ENCODE measurements around the gene MRFAP1L1. TPM values are rescaled to one million over a fixed set of nuclear protein-coding genes. Genes with fewer than 3 reads are reported as not detected.

MRFAP1L1 gene
- total and polyA plus RNA-seq, 9 of the 15 experiments (the other 6 are each of a cell fraction or from before 2014, with no cell fraction given), result 37.6 to 111 (median 83.8) TPM

DNA sequence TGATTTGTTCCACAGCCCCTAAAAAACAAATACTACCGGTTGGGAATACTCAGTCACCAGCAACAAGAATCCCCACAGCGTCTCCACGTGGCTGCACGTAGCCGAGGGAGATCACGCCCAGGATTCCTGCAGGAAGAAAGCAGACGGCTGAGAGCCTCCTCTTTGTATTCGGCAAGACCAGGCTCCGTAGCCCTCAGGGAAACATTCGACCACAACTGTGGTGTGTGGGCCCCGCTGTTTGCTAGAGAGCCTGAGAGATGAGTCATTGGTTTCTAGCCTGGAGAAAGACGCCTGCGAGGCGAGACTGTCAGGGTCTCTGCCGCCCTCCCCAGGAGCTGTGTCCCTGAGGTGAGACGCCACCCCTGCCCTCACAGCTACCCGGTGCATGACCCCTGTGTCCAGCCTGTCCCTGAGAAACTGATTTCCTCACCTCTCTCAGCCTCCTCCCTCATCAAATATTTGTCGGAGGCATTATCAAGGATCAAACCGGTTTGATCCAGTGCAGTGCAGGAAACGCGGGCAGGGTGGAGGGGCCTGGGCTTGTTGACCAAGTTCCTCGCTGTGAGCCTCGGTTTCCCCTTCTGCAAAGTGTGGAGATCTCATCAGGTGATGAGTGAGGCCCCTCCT is 20.7 kb downstream of the MRFAP1L1 start (continued):
- no peak for TF ChIP-seq ZC3H11A (IDR thresholded peaks at IDR 0.05; ENCODE audit: low read depth, low read length)
- no peak for TF ChIP-seq DDX20 (tag; IDR thresholded peaks at IDR 0.05; ENCODE audit: low read depth)
- peak; percentile 20; the same call in 1 of the 2 replicates for TF ChIP-seq SMARCC2 (IDR thresholded peaks at IDR 0.05; ENCODE audit: low read depth)
- TF ChIP-seq CTBP1 (IDR thresholded peaks at IDR 0.05; ENCODE audit: borderline replicate concordance), result no peak
- TF ChIP-seq MBD2 (IDR thresholded peaks at IDR 0.05; ENCODE audit: borderline replicate concordance, low read depth), result no peak
- peak; percentile 86 for TF ChIP-seq ZBTB7A (IDR thresholded peaks at IDR 0.05; ENCODE audit: borderline replicate concordance, control insufficient read depth, low read depth, low read length)
- TF ChIP-seq, protein P1, sequence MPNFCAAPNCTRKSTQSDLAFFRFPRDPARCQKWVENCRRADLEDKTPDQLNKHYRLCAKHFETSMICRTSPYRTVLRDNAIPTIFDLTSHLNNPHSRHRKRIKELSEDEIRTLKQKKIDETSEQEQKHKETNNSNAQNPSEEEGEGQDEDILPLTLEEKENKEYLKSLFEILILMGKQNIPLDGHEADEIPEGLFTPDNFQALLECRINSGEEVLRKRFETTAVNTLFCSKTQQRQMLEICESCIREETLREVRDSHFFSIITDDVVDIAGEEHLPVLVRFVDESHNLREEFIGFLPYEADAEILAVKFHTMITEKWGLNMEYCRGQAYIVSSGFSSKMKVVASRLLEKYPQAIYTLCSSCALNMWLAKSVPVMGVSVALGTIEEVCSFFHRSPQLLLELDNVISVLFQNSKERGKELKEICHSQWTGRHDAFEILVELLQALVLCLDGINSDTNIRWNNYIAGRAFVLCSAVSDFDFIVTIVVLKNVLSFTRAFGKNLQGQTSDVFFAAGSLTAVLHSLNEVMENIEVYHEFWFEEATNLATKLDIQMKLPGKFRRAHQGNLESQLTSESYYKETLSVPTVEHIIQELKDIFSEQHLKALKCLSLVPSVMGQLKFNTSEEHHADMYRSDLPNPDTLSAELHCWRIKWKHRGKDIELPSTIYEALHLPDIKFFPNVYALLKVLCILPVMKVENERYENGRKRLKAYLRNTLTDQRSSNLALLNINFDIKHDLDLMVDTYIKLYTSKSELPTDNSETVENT (CRISPR knock-in tag; IDR thresholded peaks at IDR 0.05), result no peak
- peak; percentile 53; the same call in 1 of the 2 replicates for TF ChIP-seq GABPB1 (CRISPR knock-in tag; IDR thresholded peaks at IDR 0.05)
- TF ChIP-seq SPI1 (IDR thresholded peaks at IDR 0.05; ENCODE audit: borderline replicate concordance, low read depth, low read length), result no peak
- TF ChIP-seq, protein P2, sequence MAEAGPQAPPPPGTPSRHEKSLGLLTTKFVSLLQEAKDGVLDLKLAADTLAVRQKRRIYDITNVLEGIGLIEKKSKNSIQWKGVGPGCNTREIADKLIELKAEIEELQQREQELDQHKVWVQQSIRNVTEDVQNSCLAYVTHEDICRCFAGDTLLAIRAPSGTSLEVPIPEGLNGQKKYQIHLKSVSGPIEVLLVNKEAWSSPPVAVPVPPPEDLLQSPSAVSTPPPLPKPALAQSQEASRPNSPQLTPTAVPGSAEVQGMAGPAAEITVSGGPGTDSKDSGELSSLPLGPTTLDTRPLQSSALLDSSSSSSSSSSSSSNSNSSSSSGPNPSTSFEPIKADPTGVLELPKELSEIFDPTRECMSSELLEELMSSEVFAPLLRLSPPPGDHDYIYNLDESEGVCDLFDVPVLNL (CRISPR knock-in tag; IDR thresholded peaks at IDR 0.05; ENCODE audit: low read depth), result no peak
- TF ChIP-seq, protein P3, sequence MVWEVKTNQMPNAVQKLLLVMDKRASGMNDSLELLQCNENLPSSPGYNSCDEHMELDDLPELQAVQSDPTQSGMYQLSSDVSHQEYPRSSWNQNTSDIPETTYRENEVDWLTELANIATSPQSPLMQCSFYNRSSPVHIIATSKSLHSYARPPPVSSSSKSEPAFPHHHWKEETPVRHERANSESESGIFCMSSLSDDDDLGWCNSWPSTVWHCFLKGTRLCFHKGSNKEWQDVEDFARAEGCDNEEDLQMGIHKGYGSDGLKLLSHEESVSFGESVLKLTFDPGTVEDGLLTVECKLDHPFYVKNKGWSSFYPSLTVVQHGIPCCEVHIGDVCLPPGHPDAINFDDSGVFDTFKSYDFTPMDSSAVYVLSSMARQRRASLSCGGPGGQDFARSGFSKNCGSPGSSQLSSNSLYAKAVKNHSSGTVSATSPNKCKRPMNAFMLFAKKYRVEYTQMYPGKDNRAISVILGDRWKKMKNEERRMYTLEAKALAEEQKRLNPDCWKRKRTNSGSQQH (CRISPR knock-in tag; IDR thresholded peaks at IDR 0.05), result no peak
- no peak for TF ChIP-seq ZBED1 (IDR thresholded peaks at IDR 0.05)
- TF ChIP-seq RBM14 (IDR thresholded peaks at IDR 0.05; ENCODE audit: borderline replicate concordance, insufficient read depth, low read depth, low read length), result no peak
- TF ChIP-seq, protein P4, sequence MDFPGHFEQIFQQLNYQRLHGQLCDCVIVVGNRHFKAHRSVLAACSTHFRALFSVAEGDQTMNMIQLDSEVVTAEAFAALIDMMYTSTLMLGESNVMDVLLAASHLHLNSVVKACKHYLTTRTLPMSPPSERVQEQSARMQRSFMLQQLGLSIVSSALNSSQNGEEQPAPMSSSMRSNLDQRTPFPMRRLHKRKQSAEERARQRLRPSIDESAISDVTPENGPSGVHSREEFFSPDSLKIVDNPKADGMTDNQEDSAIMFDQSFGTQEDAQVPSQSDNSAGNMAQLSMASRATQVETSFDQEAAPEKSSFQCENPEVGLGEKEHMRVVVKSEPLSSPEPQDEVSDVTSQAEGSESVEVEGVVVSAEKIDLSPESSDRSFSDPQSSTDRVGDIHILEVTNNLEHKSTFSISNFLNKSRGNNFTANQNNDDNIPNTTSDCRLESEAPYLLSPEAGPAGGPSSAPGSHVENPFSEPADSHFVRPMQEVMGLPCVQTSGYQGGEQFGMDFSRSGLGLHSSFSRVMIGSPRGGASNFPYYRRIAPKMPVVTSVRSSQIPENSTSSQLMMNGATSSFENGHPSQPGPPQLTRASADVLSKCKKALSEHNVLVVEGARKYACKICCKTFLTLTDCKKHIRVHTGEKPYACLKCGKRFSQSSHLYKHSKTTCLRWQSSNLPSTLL (IDR thresholded peaks at IDR 0.05), result no peak
- peak; percentile 21; the same call in 1 of the 2 replicates for TF ChIP-seq SOX6 (IDR thresholded peaks at IDR 0.05)
- TF ChIP-seq ZKSCAN3 (CRISPR knock-in tag; IDR thresholded peaks at IDR 0.05), result no peak
- no peak for TF ChIP-seq PRMT5 (CRISPR knock-in tag; IDR thresholded peaks at IDR 0.05)
- TF ChIP-seq U2AF1 (optimal IDR thresholded peaks at IDR 0.05; ENCODE audit: low read depth, low read length), result no peak
